ENCODE results near the gene CRY2. TPM values are rescaled to one million over a fixed set of nuclear protein-coding genes. Genes with fewer than 3 reads are reported as not detected.

Gene CRY2
- total and polyA plus RNA-seq, 4 donors = 16.7 to 72.9 (median 33.0) TPM

GRCh38 chr11:45895553-45896259 is 48.4 kb downstream of the CRY2 start:
- no peak overlapping the region for H3K9ac ChIP-seq (ENCODE audit: low read depth in 1 of 2, low read length in 2 of 2)
- H3K9me3 ChIP-seq (ENCODE audit: control insufficient read depth in 4 of 4, low read length in 3 of 4) = no peaks in the 10 kb centered on the region
- H3K27me3 ChIP-seq (ENCODE audit: control insufficient read depth in 4 of 4, insufficient read depth in 4 of 4, low read length in 3 of 4) = no peaks in the 10 kb centered on the region
- H3K36me3 ChIP-seq (ENCODE audit: control insufficient read depth in 4 of 4, insufficient read depth in 3 of 4, low read depth in 1 of 4, low read length in 3 of 4) = no peaks in the 10 kb centered on the region
- H3K4me3 ChIP-seq (ENCODE audit: low read depth in 1 of 3, low read length in 3 of 3) = no peak overlapping the region
- H3K27ac ChIP-seq (ENCODE audit: low read depth in 1 of 2, low read length in 2 of 2) = no peak overlapping the region
- DNase-seq (ENCODE audit: low spot score) = no peak
- H3K4me1 ChIP-seq (ENCODE audit: control insufficient read depth in 4 of 4, insufficient read depth in 4 of 4, low read length in 3 of 4) = peaks cover 9 to 43% (median 27%) of the 10 kb centered on the region in 4 donors
- TF ChIP-seq SP1 (IDR thresholded peaks at IDR 0.05) (no peak), EGR1 (IDR thresholded peaks at IDR 0.05; ENCODE audit: low read depth in 2 of 2) (no peak), RXRA (IDR thresholded peaks at IDR 0.05) (no peak), TAF1 (conservative IDR thresholded peaks at IDR 0.05) (no peak), YY1 (IDR thresholded peaks at IDR 0.05) (no peak), FOXA1 (IDR thresholded peaks at IDR 0.05) (no peak), GABPA (IDR thresholded peaks at IDR 0.05 in 1 of 2, conservative IDR thresholded peaks at IDR 0.05 in 1 of 2) (no peak), REST (IDR thresholded peaks at IDR 0.05) (no peak), HNF4A (conservative IDR thresholded peaks at IDR 0.05) (no peak), ZBTB33 (IDR thresholded peaks at IDR 0.05) (no peak), HNF4G (IDR thresholded peaks at IDR 0.05) (no peak), MAX (IDR thresholded peaks at IDR 0.05) (no peak), RAD21 (IDR thresholded peaks at IDR 0.05) (no peak), CTCF (IDR thresholded peaks at IDR 0.05; ENCODE audit: low read depth, low read length, missing input control) (no peak), NR2F2 (IDR thresholded peaks at IDR 0.05) (no peak), JUND (IDR thresholded peaks at IDR 0.05) (no peak), ATF3 (IDR thresholded peaks at IDR 0.05) (no peak)
- WGBS = 95% methylated on average over 8 of the region's 8 CpGs

Measured in liver (tissue), 9 donors.